ENCODE measurements around the gene SLC5A11.
"Not testable (repeated sequence)": the region's sequence is repeated elsewhere in the genome, so short reads cannot be mapped to it uniquely, and the experiment has no call there.

SLC5A11 gene

GRCh38 chr16:24863582-24864437 lies 18.0 kb downstream of the SLC5A11 start:
- no peak for DNase-seq

- no peak for DNase-seq
These were observed 23.3 kb downstream of the SLC5A11 start for GRCh38 chr16:24869033-24869432.

GRCh38 chr16:24871891-24872290 lies 26.1 kb downstream of the SLC5A11 start:
- DNase-seq: no peak

- DNase-seq: no peak
These were observed 27.3 kb downstream of the SLC5A11 start for GRCh38 chr16:24873028-24873427.

GRCh38 chr16:24875466-24875865 lies 29.7 kb downstream of the SLC5A11 start:
- DNase-seq: no peak

GRCh38 chr16:24876231-24876630 lies 30.5 kb downstream of the SLC5A11 start:
- DNase-seq: no peak

GRCh38 chr16:24879684-24880083 lies 33.9 kb downstream of the SLC5A11 start:
- DNase-seq: no peak

GRCh38 chr16:24883714-24884151 lies 38.0 kb downstream of the SLC5A11 start:
- DNase-seq: no peak

- no peak for DNase-seq
These were observed 41.7 kb downstream of the SLC5A11 start for GRCh38 chr16:24887472-24887871.

GRCh38 chr16:24890746-24891145 lies 45.0 kb downstream of the SLC5A11 start:
- no peak for DNase-seq

GRCh38 chr16:24896439-24896838 lies 50.7 kb downstream of the SLC5A11 start:
- no peak for DNase-seq

- DNase-seq: not testable (repeated sequence)
These were observed 51.8 kb downstream of the SLC5A11 start for GRCh38 chr16:24897522-24897921.

- DNase-seq: no peak
These were observed 54.5 kb downstream of the SLC5A11 start for GRCh38 chr16:24900230-24900629.

- no peak for DNase-seq
These were observed 60.5 kb downstream of the SLC5A11 start for GRCh38 chr16:24906199-24906808.

- no peak for DNase-seq
These were observed 61.1 kb downstream of the SLC5A11 start for GRCh38 chr16:24906901-24907300.

- DNase-seq: no peak
These were observed 63.0 kb downstream of the SLC5A11 start for GRCh38 chr16:24908716-24909115.

- DNase-seq: no peak
These were observed 64.1 kb downstream of the SLC5A11 start for GRCh38 chr16:24909856-24910255.

GRCh38 chr16:24915019-24915418 lies 69.3 kb downstream of the SLC5A11 start:
- DNase-seq: no peak

- DNase-seq: no peak
These were observed 69.8 kb downstream of the SLC5A11 start for GRCh38 chr16:24915576-24915975.

GRCh38 chr16:24917236-24917635 lies 71.5 kb downstream of the SLC5A11 start:
- no peak for DNase-seq

- no peak for DNase-seq
These were observed 72.1 kb downstream of the SLC5A11 start for GRCh38 chr16:24917891-24918290.

GRCh38 chr16:24918641-24919040 lies 72.9 kb downstream of the SLC5A11 start:
- no peak for DNase-seq

GRCh38 chr16:24919536-24919935 lies 73.8 kb downstream of the SLC5A11 start:
- no peak for DNase-seq

- DNase-seq: no peak
These were observed 74.8 kb downstream of the SLC5A11 start for GRCh38 chr16:24920568-24920967.

Data from KG1 (cell line).